Erythroblast (primary cell): ENCODE data around the gene DAB1.

Experiments
- GATA1 ChIP-seq: IDR thresholded peaks from 2 replicates; pipeline ENCODE4 v1.6.1; 2011; ENCODE audit warnings: low read depth, mild to moderate bottlenecking, control low read depth, low read length, moderate library complexity
- POLR2A ChIP-seq: IDR thresholded peaks from 2 replicates; pipeline ENCODE4 v1.6.1; 2011; ENCODE audit warnings: mild to moderate bottlenecking, low read length

DNA sequence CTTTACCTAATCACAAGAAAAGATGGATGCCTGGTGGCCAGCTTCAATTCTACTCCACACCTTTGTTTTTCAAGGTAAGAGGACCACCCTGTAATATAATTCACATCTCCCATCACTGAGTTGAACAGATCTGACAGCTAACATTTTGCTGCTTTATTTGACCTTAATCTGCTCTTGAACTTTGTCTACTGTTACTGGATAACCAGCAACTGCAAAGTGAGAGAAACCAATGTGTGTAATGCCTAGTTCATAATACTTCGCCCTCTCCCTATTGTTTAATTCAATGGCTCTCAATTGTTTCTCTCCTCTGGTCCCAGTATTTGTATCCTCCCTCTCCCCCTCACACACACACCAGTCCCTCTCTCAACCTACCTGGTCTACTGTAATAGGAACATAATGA lies 214.4 kb downstream of the DAB1 start:
- TF ChIP-seq POLR2A (no peak), GATA1 (no peak)
